SH-SY5Y (cell line): Measurements from ENCODE around the gene GALNT13.

Experiments
- GATA2 ChIP-seq: IDR thresholded peaks from 2 replicates; pipeline ENCODE4 v1.6.1; 2011; ENCODE audit warnings: mild to moderate bottlenecking, low read depth, low read length
- GATA3 ChIP-seq: IDR thresholded peaks from 2 replicates; pipeline ENCODE4 v1.6.1; 2011; ENCODE audit warnings: low read depth, mild to moderate bottlenecking, low read length, moderate library complexity

GRCh38 chr2:154331784-154332183, 460.1 kb downstream of the GALNT13 start:
- TF ChIP-seq GATA2 (no peak), GATA3 (no peak)
